ENCODE results near the gene SOX6. TPM values are rescaled to one million over a fixed set of nuclear protein-coding genes. Genes with fewer than 3 reads are reported as not detected.

The SOX6 gene
- total and polyA plus RNA-seq, 2 of the 13 experiments (the other 11 are each of a cell fraction or from before 2014, with no cell fraction given), result 2.6 to 11.2 TPM

GRCh38 chr11:16155448-16155847 is 200.9 kb downstream of the SOX6 start:
- no peak for FAIRE-seq
- Histone ChIP-seq H3K36me3 (replicated peaks in 1 of 2; ENCODE audit: control insufficient read depth in 1 of 2, insufficient read depth in 2 of 2, low read length in 2 of 2) (no peaks in the 10 kb centered on the region), H3K9ac (ENCODE audit: insufficient read depth, low read depth, low read length) (peak overlapping the region; percentile 30), H3K4me2 (ENCODE audit: low read depth, low read length) (peak overlapping the region; percentile 50; the same call in 1 of the 2 replicates), H4K20me1 (ENCODE audit: insufficient read depth, low read length) (no peaks in the 10 kb centered on the region), H3K4me1 (ENCODE audit: insufficient read depth, low read length) (peaks cover 58% of the 10 kb centered on the region), H2AFZ (ENCODE audit: low read length) (no peak overlapping the region), H3K27ac (ENCODE audit: extremely low read length, insufficient read depth, low read length) (peak overlapping the region; percentile 82), H3K9me3 (ENCODE audit: low read length) (no peaks in the 10 kb centered on the region), H3K4me3 (replicated peaks in 1 of 3; ENCODE audit: insufficient read depth in 1 of 3, low read depth in 2 of 3, low read length in 3 of 3) (no peak overlapping the region), H3K79me2 (ENCODE audit: insufficient read depth, low read length) (no peaks in the 10 kb centered on the region), H3K27me3 (ENCODE audit: control insufficient read depth in 1 of 2, insufficient read depth in 2 of 2, low read length in 2 of 2) (no peaks in the 10 kb centered on the region)
- intact Hi-C loops (cut with micrococcal nuclease; ENCODE audit: unreplicated experiment), result loop anchor here (2.0 kb wide), 2 partner anchors 29 to 41 kb away; no protein-coding TSS in a partner anchor
- ChIA-PET CTCF (ENCODE audit: low intra/inter-chr PET ratio, low total read pairs) (no interaction called here), POLR2A (interaction anchor here (0.8 to 1.3 kb wide), 3 partner anchors 14 to 43 kb away, joined by 3 to 6 read pairs (median 3); no protein-coding TSS in a partner anchor)
- in situ Hi-C loops (cut with HindIII; ENCODE audit: extremely low pct_ligation_motif_present, low pct_unique_long_range_greater_than_20kb), result no loop called here
- peak; percentile 28 for DNase-seq (ENCODE audit: low spot score)
- no TSS peak for BruUV-seq (replicated peaks)
- TF ChIP-seq EP300 (IDR thresholded peaks at IDR 0.05; ENCODE audit: low read depth in 2 of 2, low read length in 2 of 2), result no peak
- TF ChIP-seq EP300 (CRISPR knock-in tag; IDR thresholded peaks at IDR 0.05; ENCODE audit: borderline replicate concordance), result no peak
- TF ChIP-seq HNF4A (CRISPR knock-in tag; IDR thresholded peaks at IDR 0.05), result 0 out of 2 replicates have a peak, but pooled peaks have one; percentile 21
- no peak for TF ChIP-seq RAD51 (IDR thresholded peaks at IDR 0.05; ENCODE audit: borderline replicate concordance)
- 0 out of 2 replicates have a peak, but pooled peaks have one; percentile 3 for TF ChIP-seq WIZ (CRISPR knock-in tag; IDR thresholded peaks at IDR 0.05)
- 0 out of 2 replicates have a peak, but pooled peaks have one; percentile 45 for TF ChIP-seq EHMT2 (IDR thresholded peaks at IDR 0.05; ENCODE audit: borderline replicate concordance, low read depth, low read length)
- no peak for TF ChIP-seq FOXM1 (CRISPR knock-in tag; IDR thresholded peaks at IDR 0.05)
- 0 out of 2 replicates have a peak, but pooled peaks have one; percentile 22 for TF ChIP-seq ARID3A (IDR thresholded peaks at IDR 0.05; ENCODE audit: low read depth, low read length)
- peak; percentile 71 for ATAC-seq
